GM12872 (cell line): ENCODE results near the gene SPAAR.

Experiments used
- TF ChIP-seq, protein P1 (sequence below): IDR thresholded peaks from 3 replicates; pipeline ENCODE4 v1.5.1; 2011; ENCODE audit warnings: low read depth, mild to moderate bottlenecking, low read length, moderate library complexity; ENCODE audit not compliant: insufficient read depth

SPAAR gene

DNA sequence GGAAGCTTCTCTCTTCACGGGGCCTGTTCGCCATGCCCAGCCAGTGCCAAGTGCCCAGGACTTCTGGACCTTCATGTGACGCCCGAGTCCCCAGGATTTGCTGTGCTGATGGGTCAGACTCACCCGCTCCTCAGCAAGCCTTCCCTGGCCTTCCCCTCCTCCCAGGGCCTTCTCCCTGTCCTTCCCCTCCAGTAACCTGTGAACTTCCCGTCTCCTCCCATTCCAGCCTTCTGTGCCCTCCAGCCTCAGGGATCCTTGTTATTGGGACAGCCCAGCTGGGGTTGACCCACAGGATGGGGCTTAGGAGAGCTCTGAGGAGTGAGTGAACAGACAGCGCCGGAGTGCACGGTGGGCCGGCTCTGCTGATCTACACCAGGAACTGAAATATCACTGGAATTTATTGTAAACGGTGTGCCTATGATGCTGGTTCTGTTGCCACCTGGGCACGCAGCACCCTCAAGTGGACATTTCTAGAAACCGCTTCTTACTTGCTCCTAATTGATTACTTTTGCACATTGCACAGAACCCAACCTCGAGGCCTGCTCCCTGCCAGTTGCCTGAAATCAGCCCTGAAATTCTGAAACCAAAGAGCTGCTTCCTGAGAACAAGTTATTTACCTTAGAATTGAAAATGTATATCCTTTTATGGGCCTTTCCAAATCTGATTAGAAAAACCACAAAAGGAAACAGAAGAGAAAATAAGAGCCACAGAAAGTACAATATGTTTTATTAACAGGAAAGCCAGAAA, 1.5 kb downstream of the SPAAR start:
- TF ChIP-seq, protein P1, sequence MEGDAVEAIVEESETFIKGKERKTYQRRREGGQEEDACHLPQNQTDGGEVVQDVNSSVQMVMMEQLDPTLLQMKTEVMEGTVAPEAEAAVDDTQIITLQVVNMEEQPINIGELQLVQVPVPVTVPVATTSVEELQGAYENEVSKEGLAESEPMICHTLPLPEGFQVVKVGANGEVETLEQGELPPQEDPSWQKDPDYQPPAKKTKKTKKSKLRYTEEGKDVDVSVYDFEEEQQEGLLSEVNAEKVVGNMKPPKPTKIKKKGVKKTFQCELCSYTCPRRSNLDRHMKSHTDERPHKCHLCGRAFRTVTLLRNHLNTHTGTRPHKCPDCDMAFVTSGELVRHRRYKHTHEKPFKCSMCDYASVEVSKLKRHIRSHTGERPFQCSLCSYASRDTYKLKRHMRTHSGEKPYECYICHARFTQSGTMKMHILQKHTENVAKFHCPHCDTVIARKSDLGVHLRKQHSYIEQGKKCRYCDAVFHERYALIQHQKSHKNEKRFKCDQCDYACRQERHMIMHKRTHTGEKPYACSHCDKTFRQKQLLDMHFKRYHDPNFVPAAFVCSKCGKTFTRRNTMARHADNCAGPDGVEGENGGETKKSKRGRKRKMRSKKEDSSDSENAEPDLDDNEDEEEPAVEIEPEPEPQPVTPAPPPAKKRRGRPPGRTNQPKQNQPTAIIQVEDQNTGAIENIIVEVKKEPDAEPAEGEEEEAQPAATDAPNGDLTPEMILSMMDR: peak; percentile 52

DNA sequence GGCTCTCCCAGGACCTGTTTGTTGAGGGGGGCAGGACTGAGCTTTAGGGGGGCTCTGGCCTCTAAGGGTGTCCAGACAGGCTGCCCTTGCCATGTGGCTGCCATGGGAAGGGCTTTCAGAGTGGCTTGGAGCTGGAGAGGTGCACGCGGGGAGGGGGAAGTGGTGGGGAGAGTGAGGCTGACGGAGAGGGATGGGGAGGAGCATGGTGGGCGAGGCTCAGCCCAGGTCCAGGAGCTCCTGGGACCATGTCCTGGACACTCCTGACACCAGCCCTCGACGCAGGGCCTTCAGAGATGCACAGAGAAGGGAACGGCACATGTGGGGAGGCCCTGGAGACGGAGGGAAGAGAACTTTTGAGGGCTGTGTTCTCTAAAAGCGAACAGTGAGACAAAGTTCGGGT, 2.4 kb downstream of the SPAAR start:
- TF ChIP-seq, protein P1: no peak

DNA sequence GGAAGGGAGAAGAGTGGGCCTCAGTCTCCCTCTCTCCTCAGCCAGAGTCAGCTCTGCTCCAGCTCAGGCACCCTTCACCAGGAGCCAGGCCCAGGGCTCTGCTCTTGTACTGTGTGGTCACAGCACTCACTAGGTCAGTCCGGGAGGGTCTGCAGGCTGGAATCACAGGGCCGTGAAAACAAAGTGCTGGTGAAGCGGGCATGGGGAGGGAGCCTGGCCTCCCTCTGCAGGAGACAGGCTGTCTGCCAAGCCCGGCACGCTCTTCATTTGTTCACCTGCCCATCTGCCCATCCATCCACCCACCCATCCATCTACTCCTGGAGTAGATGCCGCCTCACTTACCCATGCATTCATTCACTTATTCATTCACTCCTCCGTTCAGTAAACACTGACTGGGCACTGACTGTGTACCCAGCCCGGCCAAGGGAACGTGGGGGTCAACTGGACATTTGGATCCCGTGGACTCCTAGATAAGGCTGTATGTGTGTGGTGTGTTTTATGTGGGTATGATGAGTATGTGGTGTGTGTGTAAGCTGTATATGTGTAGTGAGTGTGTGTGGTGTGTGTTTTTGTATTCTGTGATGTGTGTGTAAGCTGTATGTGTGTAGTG, 3.6 kb downstream of the SPAAR start:
- TF ChIP-seq, protein P1: no peak

DNA sequence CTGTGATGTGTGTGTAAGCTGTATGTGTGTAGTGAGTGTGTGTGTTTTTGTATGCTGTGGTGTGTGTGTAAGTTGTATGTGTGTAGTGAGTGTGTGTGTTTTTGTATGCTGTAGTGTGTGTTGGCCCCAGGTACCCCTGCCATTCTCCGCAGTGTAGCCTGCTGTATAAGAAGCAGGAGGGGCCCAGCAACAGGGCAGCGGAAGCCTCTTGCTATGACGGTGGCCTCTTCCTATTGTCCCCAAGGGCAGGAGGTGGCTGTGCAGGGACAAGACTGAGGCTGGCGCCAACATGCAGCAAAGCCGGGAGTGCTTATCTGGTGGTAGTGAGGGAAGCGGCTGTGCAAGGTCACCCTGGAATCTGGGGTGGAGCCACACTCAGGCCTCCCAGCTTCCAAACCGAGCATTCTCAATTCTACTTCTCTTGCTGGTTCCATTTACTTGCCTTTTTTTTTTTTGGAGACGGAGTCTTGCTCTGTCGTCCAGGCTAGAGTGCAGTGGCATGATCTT, 5.1 kb downstream of the SPAAR start:
- TF ChIP-seq, protein P1: no peak

DNA sequence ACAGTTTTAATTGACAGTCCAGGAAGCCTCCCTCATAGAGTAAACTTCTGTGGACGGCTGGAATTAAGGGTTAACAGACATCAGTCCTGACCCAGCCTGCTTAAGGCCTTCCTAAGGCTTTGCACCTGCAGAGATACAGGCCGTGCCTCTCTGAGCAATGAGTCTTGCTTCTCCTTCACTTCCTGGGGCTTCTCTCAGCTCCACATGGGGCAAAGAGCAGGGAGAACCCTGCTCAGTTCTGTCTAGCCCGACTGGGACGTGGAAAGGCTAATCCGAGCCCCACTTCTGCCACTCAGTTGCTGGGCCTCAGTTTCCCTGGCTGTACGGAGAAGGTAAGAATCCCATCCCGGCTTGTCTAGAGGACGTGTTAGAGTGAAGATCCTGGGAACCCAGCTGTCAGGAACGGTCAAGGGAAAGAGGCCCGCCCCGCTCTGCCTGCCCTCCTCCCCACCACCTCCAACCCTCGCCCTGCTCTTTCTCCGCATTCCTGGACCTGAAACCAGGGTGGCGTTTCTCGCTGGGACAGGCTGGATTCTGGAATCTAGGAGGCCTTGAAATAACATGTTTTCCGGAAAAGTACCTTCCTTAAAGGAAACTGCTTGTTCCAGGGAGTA, 6.5 kb downstream of the SPAAR start:
- TF ChIP-seq, protein P1: no peak

DNA sequence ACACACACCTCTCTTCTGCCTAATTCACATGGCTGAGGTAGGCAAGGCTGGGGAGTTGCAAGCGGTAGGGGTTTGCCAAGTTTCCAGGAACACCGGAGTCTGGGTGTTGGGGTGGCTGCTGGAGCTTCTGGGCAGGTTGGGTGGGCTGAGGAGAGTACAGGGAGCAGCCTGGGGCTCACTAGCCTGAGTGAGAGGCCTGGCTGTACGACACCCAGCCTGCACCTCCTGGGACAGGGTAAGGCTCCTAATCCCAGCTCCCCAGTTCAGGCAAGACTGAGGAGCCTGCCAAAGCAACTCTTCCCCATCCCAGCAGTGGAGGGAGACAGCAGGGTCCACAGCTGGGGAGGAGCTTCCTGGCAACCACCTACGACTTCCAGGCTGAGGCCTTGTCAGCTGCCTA, 8.0 kb downstream of the SPAAR start:
- TF ChIP-seq, protein P1: no peak

DNA sequence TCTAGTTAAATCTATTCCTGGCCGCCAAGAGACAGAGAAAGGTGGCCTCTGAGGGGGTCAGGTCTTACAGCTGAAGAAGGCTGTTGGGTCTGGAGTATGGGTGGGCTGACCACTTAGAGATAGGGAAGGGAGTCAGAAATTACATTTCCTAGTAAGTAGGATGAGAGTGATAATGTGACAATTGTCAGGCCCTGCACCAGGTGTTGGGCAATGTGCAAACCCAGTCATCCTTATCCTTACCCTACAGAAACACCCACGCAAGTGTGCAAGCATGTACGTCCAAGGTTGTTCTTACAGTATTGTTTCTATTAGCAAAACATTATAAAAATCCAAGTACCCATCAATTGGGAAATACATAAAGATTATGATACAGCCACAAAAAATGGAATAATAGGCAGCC, 9.5 kb downstream of the SPAAR start:
- TF ChIP-seq, protein P1: no peak
